Measurements from ENCODE around the gene MPRIP. TPM values are rescaled to one million over a fixed set of nuclear protein-coding genes. Genes with fewer than 3 reads are reported as not detected.

MPRIP gene
- total RNA-seq, 1 experiment from 2014 or later, result 1,274 TPM

GRCh38 chr17:17109256-17109655 lies 67.0 kb downstream of the MPRIP start:
- no peak for ATAC-seq
- no peak for TF ChIP-seq EZH2phosphoT487 (IDR thresholded peaks at IDR 0.05; ENCODE audit: borderline replicate concordance, low read length)
- TF ChIP-seq EZH2 (IDR thresholded peaks at IDR 0.05; ENCODE audit: low read length, unreplicated experiment), result no peak
- no peak for TF ChIP-seq CTCF (conservative IDR thresholded peaks at IDR 0.05; ENCODE audit: low read depth, low read length)
- 0 out of 2 replicates have a peak overlapping the region, but pooled peaks have one; percentile 11 for H3K27ac ChIP-seq (ENCODE audit: low read length)

DNA sequence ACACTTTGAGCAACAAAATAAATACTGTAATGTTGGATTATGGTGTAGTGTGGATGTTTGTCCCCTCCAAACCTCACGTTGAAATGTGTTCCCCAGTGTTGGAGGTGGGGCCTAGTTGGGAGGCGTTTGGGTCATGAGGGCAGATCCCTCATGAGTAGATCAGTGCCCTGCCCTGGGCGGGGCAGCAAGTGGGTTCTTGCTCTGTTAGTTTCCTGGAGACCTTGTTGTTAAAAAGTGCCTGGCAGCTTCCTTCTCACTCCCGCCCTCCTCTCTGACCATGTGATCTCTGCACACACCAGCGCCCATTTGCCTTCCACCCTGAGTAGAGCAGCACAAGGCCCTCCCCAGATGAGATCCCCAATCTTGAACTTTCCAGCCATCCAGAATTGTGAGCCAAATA lies 67.7 kb downstream of the MPRIP start:
- no peaks in the 10 kb centered on the region for H3K27me3 ChIP-seq (ENCODE audit: low read length)
- no peak overlapping the region for H3K9ac ChIP-seq (ENCODE audit: low read length)
- no peak overlapping the region for H3K4me2 ChIP-seq (ENCODE audit: low read length)
- ChIA-PET CTCF (no interaction called here), POLR2A (ENCODE audit: unreplicated experiment) (no interaction called here)
- peak overlapping the region; percentile 11; the same call in 1 of the 2 replicates for H3K27ac ChIP-seq (ENCODE audit: low read length)
- intact Hi-C loops (cut with micrococcal nuclease), result no loop called here
- DNase-seq (no peak), ATAC-seq (peak; percentile 29; the same call in 1 of the 2 replicates)
- no peaks in the 10 kb centered on the region for H3K9me2 ChIP-seq (replicated peaks; ENCODE audit: low read length)
- H3K4me1 ChIP-seq (ENCODE audit: insufficient read depth, low read length), result peaks cover 29% of the 10 kb centered on the region
- peaks cover 100% of the 10 kb centered on the region for H3K79me2 ChIP-seq (ENCODE audit: low read length)
- no TSS peak for BruUV-seq (replicated peaks)
- H2AFZ ChIP-seq (ENCODE audit: low read length), result no peak overlapping the region
- peaks cover 95% of the 10 kb centered on the region for H4K20me1 ChIP-seq (ENCODE audit: low read length)
- H3K36me3 ChIP-seq (ENCODE audit: low read depth, low read length), result peaks cover 60% of the 10 kb centered on the region
- H3F3A ChIP-seq (ENCODE audit: low read length, unreplicated experiment), result peaks cover 13% of the 10 kb centered on the region
- TF ChIP-seq EZH2 (IDR thresholded peaks at IDR 0.05; ENCODE audit: low read length, unreplicated experiment) (no peak), CTCF (conservative IDR thresholded peaks at IDR 0.05; ENCODE audit: low read depth, low read length) (no peak), EZH2phosphoT487 (IDR thresholded peaks at IDR 0.05; ENCODE audit: borderline replicate concordance, low read length) (no peak)
- no peaks in the 10 kb centered on the region for H3K9me3 ChIP-seq (ENCODE audit: low read length)
- H3K4me3 ChIP-seq (ENCODE audit: low read length), result no peak overlapping the region

More at GRCh38 chr17:17109256-17109655, 67.0 kb downstream of the MPRIP start:
- H3K4me1 ChIP-seq (ENCODE audit: insufficient read depth, low read length), result peaks cover 29% of the 10 kb centered on the region
- ChIA-PET CTCF (no interaction called here), POLR2A (ENCODE audit: unreplicated experiment) (no interaction called here)
- DNase-seq, result no peak
- H3K9me2 ChIP-seq (replicated peaks; ENCODE audit: low read length), result no peaks in the 10 kb centered on the region
- no peaks in the 10 kb centered on the region for H3K9me3 ChIP-seq (ENCODE audit: low read length)
- peaks cover 95% of the 10 kb centered on the region for H4K20me1 ChIP-seq (ENCODE audit: low read length)
- H3K79me2 ChIP-seq (ENCODE audit: low read length), result peaks cover 100% of the 10 kb centered on the region
- H3K27me3 ChIP-seq (ENCODE audit: low read length), result no peaks in the 10 kb centered on the region
- no peak overlapping the region for H3K9ac ChIP-seq (ENCODE audit: low read length)
- intact Hi-C loops (cut with micrococcal nuclease), result no loop called here
- no peak overlapping the region for H3K4me3 ChIP-seq (ENCODE audit: low read length)
- H3K4me2 ChIP-seq (ENCODE audit: low read length), result no peak overlapping the region
- no TSS peak for BruUV-seq (replicated peaks)
- peaks cover 66% of the 10 kb centered on the region for H3K36me3 ChIP-seq (ENCODE audit: low read depth, low read length)
- H3F3A ChIP-seq (ENCODE audit: low read length, unreplicated experiment), result peaks cover 13% of the 10 kb centered on the region
- H2AFZ ChIP-seq (ENCODE audit: low read length), result no peak overlapping the region

DNA sequence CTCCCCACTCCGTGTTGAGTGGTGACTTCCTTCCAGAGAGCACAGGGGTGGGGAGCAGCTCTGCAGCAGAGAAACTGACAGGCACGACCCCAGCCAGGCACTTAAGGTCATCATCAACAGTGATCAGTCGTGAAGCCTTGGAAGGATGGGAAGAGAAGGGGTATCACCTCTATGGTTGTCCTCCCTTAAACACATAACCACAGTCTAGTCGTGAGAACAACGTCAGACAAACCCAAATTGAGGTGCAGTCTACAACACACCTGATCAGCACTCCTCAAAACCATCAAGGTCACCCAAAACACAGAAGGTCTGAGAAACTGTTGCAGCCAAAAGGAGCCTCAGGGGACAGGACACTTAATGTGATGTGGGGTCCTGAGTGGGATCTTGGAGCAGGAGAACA lies 68.3 kb downstream of the MPRIP start:
- no TSS peak for BruUV-seq (replicated peaks)
- no peak for ATAC-seq
- Histone ChIP-seq H3K4me3 (ENCODE audit: low read length) (no peak overlapping the region), H3K36me3 (ENCODE audit: low read depth, low read length) (peaks cover 58% of the 10 kb centered on the region), H3F3A (ENCODE audit: low read length, unreplicated experiment) (peaks cover 13% of the 10 kb centered on the region), H3K9ac (ENCODE audit: low read length) (no peak overlapping the region), H2AFZ (ENCODE audit: low read length) (no peak overlapping the region), H3K4me1 (ENCODE audit: insufficient read depth, low read length) (peaks cover 29% of the 10 kb centered on the region), H3K9me2 (replicated peaks; ENCODE audit: low read length) (no peaks in the 10 kb centered on the region), H3K4me2 (ENCODE audit: low read length) (no peak overlapping the region), H3K27me3 (ENCODE audit: low read length) (no peaks in the 10 kb centered on the region), H4K20me1 (ENCODE audit: low read length) (peaks cover 95% of the 10 kb centered on the region), H3K79me2 (ENCODE audit: low read length) (peaks cover 100% of the 10 kb centered on the region), H3K9me3 (ENCODE audit: low read length) (no peaks in the 10 kb centered on the region), H3K27ac (ENCODE audit: low read length) (no peak overlapping the region)
- no peak for TF ChIP-seq CTCF (conservative IDR thresholded peaks at IDR 0.05; ENCODE audit: low read depth, low read length)
- no peak for TF ChIP-seq EZH2 (IDR thresholded peaks at IDR 0.05; ENCODE audit: low read length, unreplicated experiment)
- TF ChIP-seq EZH2phosphoT487 (IDR thresholded peaks at IDR 0.05; ENCODE audit: borderline replicate concordance, low read length), result no peak
- POLR2A ChIA-PET (ENCODE audit: unreplicated experiment), result no interaction called here
- intact Hi-C loops (cut with micrococcal nuclease), result no loop called here
- DNase-seq, result no peak
- CTCF ChIA-PET, result no interaction called here
